Neural progenitor cell (in vitro differentiated cells): ENCODE measurements around the gene PTPN4. TPM values are rescaled to one million over a fixed set of nuclear protein-coding genes. Genes with fewer than 3 reads are reported as not detected.
A peak's percentile ranks its signal among the peaks of the same experiment; 100 is the strongest.

ENCODE experiments used
- DNase-seq: peaks from one replicate; pipeline ENCODE4 v3.0.0-alpha.2; 2016; ENCODE audit warnings: low spot score
- H2AFZ ChIP-seq: fragments of 200-600 bp; sonication (generic); replicated peaks from 2 replicates; pipeline ENCODE4 v1.6.1; 2016; ENCODE audit warnings: antibody characterized with exemption
- H3F3A ChIP-seq: fragments of 200-600 bp; sonication (generic); 2 replicates; pipeline ENCODE4 v1.6.1; 2016; ENCODE audit warnings: antibody characterized with exemption, low read depth
- H3K27ac ChIP-seq: fragments of 200-600 bp; sonication (generic); 2 replicates; pipeline ENCODE4 v1.5.1; 2016; ENCODE audit warnings: mild to moderate bottlenecking
- H3K27me3 ChIP-seq: fragments of 200-600 bp; sonication (generic); 2 replicates; pipeline ENCODE4 v1.6.1; 2016; ENCODE audit warnings: mild to moderate bottlenecking, moderate library complexity
- H3K36me3 ChIP-seq: fragments of 200-600 bp; sonication (generic); 2 replicates; pipeline ENCODE4 v1.5.1; 2016
- H3K4me1 ChIP-seq: fragments of 200-600 bp; sonication (generic); 2 replicates; pipeline ENCODE4 v1.6.1; 2016; ENCODE audit warnings: mixed run types
- H3K4me2 ChIP-seq: fragments of 200-600 bp; sonication (generic); 2 replicates; pipeline ENCODE4 v1.6.1; 2016
- H3K4me3 ChIP-seq: fragments of 200-600 bp; sonication (generic); 2 replicates; pipeline ENCODE4 v1.5.1; 2016
- H3K79me2 ChIP-seq: fragments of 200-600 bp; sonication (generic); 2 replicates; pipeline ENCODE4 v1.6.1; 2016; ENCODE audit warnings: low read depth
- H3K9ac ChIP-seq: fragments of 200-600 bp; sonication (generic); 2 replicates; pipeline ENCODE4 v1.6.1; 2016
- H3K9me3 ChIP-seq: fragments of 200-600 bp; sonication (generic); 2 replicates; pipeline ENCODE4 v1.5.1; 2016; ENCODE audit warnings: low read depth
- H4K20me1 ChIP-seq: fragments of 200-600 bp; sonication (generic); 2 replicates; pipeline ENCODE4 v1.6.1; 2016; ENCODE audit warnings: low read depth
- H3K27ac Mint-ChIP-seq: 3 replicates; pipeline ENCODE4 v1.8.0; 2021; ENCODE audit warnings: mixed read lengths
- H3K27me3 Mint-ChIP-seq: 2 replicates; pipeline ENCODE4 v1.8.0; 2022; ENCODE audit warnings: low read depth, mild to moderate bottlenecking, inconsistent platforms, moderate library complexity, mixed read lengths; ENCODE audit not compliant: insufficient read depth
- H3K36me3 Mint-ChIP-seq: 3 replicates; pipeline ENCODE4 v1.8.0; 2021; ENCODE audit warnings: mixed read lengths
- H3K4me1 Mint-ChIP-seq: 3 replicates; pipeline ENCODE4 v1.8.0; 2021; ENCODE audit warnings: mixed read lengths
- H3K4me3 Mint-ChIP-seq: 3 replicates; pipeline ENCODE4 v1.8.0; 2021; ENCODE audit warnings: mild to moderate bottlenecking, moderate library complexity, mixed read lengths
- H3K9me3 Mint-ChIP-seq: 3 replicates; pipeline ENCODE4 v1.8.0; 2020; ENCODE audit warnings: mixed read lengths
- EZH2 ChIP-seq: fragments of 200-600 bp; sonication (generic); IDR thresholded peaks from 2 replicates; pipeline ENCODE4 v1.6.1; 2017; ENCODE audit warnings: antibody characterized with exemption, mild to moderate bottlenecking, moderate library complexity
- EZH2phosphoT487 ChIP-seq: fragments of 200-600 bp; sonication (generic); IDR thresholded peaks from 2 replicates; pipeline ENCODE4 v1.6.1; 2017; ENCODE audit warnings: antibody characterized with exemption
- total RNA-seq: library from RNA; depleted of rRNA; stranded (reverse); fragments of >200 nt; gene quantifications from 2 replicates; pipeline ENCODE4 v1.2.3, GENCODE V29; 2015; ENCODE audit warnings: low replicate concordance
- TF ChIP-seq, protein P1 (sequence below): fragments of 200-600 bp; sonication (generic); IDR thresholded peaks from 2 replicates; pipeline ENCODE4 v1.5.1; 2017; ENCODE audit warnings: antibody characterized with exemption, mild to moderate bottlenecking

Gene PTPN4
- total RNA-seq, 1 donor from 2014 or later: 51.8 TPM

DNA sequence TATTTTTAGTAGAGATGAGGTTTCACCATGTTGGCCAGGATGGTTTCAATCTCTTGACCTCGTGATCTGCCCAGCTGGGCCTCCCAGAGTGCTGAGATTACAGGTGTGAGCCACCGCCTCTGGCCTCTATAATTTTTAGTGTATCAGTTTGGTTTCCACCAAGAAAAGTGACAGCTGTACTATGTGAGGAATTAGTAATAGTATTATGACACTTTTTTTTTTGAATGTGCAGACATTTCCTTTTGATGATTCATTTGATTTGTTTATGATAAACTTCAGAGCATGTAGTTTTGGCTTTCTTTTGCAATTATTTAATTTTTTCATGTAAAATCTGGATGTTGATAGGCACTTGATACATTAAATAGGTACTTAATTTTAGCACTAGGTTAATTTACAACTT is 61.5 kb downstream of the PTPN4 start:
- Histone ChIP-seq H3K36me3 (no peaks in the 10 kb centered on the region), H2AFZ (no peak overlapping the region), H3K4me1 (no peaks in the 10 kb centered on the region), H4K20me1 (no peaks in the 10 kb centered on the region), H3K9me3 (peaks cover 5% of the 10 kb centered on the region), H3K4me2 (no peak overlapping the region), H3F3A (no peaks in the 10 kb centered on the region), H3K9ac (no peak overlapping the region), H3K27me3 (no peaks in the 10 kb centered on the region), H3K27ac (no peak overlapping the region), H3K79me2 (peaks cover 73% of the 10 kb centered on the region), H3K4me3 (no peak overlapping the region)
- Mint-ChIP-seq H3K4me3 (no peak overlapping the region), H3K4me1 (peaks cover 3% of the 10 kb centered on the region), H3K27ac (no peak overlapping the region), H3K9me3 (peaks cover 23% of the 10 kb centered on the region), H3K36me3 (peaks cover 31% of the 10 kb centered on the region), H3K27me3 (no peaks in the 10 kb centered on the region)
- TF ChIP-seq EZH2: no peak
- TF ChIP-seq, protein P1, sequence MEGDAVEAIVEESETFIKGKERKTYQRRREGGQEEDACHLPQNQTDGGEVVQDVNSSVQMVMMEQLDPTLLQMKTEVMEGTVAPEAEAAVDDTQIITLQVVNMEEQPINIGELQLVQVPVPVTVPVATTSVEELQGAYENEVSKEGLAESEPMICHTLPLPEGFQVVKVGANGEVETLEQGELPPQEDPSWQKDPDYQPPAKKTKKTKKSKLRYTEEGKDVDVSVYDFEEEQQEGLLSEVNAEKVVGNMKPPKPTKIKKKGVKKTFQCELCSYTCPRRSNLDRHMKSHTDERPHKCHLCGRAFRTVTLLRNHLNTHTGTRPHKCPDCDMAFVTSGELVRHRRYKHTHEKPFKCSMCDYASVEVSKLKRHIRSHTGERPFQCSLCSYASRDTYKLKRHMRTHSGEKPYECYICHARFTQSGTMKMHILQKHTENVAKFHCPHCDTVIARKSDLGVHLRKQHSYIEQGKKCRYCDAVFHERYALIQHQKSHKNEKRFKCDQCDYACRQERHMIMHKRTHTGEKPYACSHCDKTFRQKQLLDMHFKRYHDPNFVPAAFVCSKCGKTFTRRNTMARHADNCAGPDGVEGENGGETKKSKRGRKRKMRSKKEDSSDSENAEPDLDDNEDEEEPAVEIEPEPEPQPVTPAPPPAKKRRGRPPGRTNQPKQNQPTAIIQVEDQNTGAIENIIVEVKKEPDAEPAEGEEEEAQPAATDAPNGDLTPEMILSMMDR: no peak
- TF ChIP-seq EZH2phosphoT487: no peak
- no peak for DNase-seq

DNA sequence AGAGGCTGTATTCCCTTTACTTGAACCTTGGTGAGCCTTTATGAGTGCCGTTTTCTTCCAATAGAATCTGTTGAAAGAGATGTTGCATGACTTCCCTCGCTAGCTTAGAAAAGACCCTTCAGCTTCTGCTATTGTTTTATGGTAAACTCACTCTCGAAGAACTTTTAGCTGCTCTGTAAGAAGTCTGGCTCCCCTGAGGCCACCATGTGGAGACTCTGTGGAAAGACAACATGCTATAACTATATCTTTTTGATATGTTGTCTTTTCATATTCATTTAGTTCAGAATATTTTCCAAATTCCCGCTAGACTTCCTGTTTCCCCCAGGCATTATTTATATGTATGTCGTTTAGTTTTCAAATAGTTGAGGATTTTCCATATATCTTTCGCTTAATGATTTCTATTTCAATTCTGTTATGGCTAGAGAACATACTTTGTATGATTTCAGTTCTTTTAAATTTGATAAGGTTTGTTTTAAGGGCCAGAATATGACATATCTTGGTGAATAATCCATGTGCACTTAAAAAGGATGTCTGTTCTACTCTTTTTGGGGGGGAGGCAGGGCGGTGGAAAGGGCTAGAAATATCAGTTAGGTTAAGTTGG is 64.1 kb downstream of the PTPN4 start:
- Histone ChIP-seq H3K9ac (no peak overlapping the region), H3K9me3 (no peaks in the 10 kb centered on the region), H3K4me2 (no peak overlapping the region), H4K20me1 (no peaks in the 10 kb centered on the region), H2AFZ (no peak overlapping the region), H3K4me1 (no peaks in the 10 kb centered on the region), H3F3A (no peaks in the 10 kb centered on the region), H3K79me2 (peaks cover 73% of the 10 kb centered on the region), H3K27ac (no peak overlapping the region), H3K27me3 (no peaks in the 10 kb centered on the region), H3K36me3 (no peaks in the 10 kb centered on the region), H3K4me3 (no peak overlapping the region)
- no peaks in the 10 kb centered on the region for H3K27me3 Mint-ChIP-seq
- peak overlapping the region; percentile 34 for H3K27ac Mint-ChIP-seq
- TF ChIP-seq EZH2phosphoT487: no peak
- TF ChIP-seq, protein P1: peak; percentile 66
- DNase-seq: peak; percentile 54
- H3K36me3 Mint-ChIP-seq: peaks cover 28% of the 10 kb centered on the region
- H3K9me3 Mint-ChIP-seq: peaks cover 4% of the 10 kb centered on the region
- H3K4me1 Mint-ChIP-seq: peaks cover 3% of the 10 kb centered on the region
- no peak overlapping the region for H3K4me3 Mint-ChIP-seq

DNA sequence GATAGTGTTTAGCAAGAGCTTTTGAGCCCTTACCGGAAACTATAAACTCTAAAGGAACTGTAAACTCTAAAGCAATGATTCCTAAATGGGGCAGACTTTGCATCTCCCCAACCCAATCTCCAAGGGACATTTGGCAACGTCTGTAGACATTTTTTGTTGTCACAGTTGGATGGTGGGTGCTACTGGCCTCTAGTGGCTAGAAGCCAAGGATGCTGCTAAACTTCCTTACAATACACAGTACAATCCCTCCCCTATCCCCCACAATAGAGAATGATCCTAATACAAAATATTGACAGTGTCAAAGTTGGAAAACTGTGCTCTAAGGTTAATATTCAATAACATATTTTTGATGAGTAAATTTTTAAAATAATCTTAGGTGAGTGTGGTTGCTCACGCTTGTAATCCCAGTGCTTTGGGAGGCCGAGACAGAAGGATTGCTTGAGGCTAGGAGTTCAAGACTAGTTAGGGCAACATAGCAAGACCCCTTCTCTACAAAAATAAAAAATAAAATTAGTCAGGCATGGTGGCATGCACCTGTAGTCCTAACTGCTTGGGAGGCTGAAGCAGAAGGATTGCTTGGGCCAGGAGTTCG is 66.7 kb downstream of the PTPN4 start:
- no peak overlapping the region for H3K4me2 ChIP-seq
- H3F3A ChIP-seq: no peaks in the 10 kb centered on the region
- no peak overlapping the region for H3K9ac ChIP-seq
- H4K20me1 ChIP-seq: no peaks in the 10 kb centered on the region
- TF ChIP-seq, protein P1: peak; percentile 66
- TF ChIP-seq EZH2: no peak
- H3K36me3 Mint-ChIP-seq: peaks cover 38% of the 10 kb centered on the region
- H3K4me3 ChIP-seq: no peak overlapping the region
- H2AFZ ChIP-seq: no peak overlapping the region
- no peaks in the 10 kb centered on the region for H3K36me3 ChIP-seq
- peaks cover 3% of the 10 kb centered on the region for H3K27me3 Mint-ChIP-seq
- H3K4me3 Mint-ChIP-seq: no peak overlapping the region
- H3K9me3 Mint-ChIP-seq: peaks cover 20% of the 10 kb centered on the region
- no peaks in the 10 kb centered on the region for H3K9me3 ChIP-seq
- H3K4me1 Mint-ChIP-seq: peaks cover 3% of the 10 kb centered on the region
- no peak overlapping the region for H3K27ac ChIP-seq
- DNase-seq: peak; percentile 44
- H3K4me1 ChIP-seq: no peaks in the 10 kb centered on the region
- H3K79me2 ChIP-seq: peaks cover 86% of the 10 kb centered on the region
- no peaks in the 10 kb centered on the region for H3K27me3 ChIP-seq
- no peak overlapping the region for H3K27ac Mint-ChIP-seq
